Keratinocyte (primary cell): ENCODE results near the gene USP49.

ENCODE experiments used
- EZH2 ChIP-seq: IDR thresholded peaks from one replicate; pipeline ENCODE4 v1.6.1; 2012; ENCODE audit warnings: inconsistent platforms, mild to moderate bottlenecking, low read length, moderate library complexity
- TF ChIP-seq, protein P1 (sequence below), 3 experiments: IDR thresholded peaks in 1 of 3; conservative IDR thresholded peaks in 1 of 3; optimal IDR thresholded peaks in 1 of 3; 2 replicates in 2 of 3; 3 replicates in 1 of 3; pipeline versions ENCODE3 to v1.5.1; 2011; ENCODE audit warnings: low read length in 3 of 3, mild to moderate bottlenecking in 3 of 3, moderate library complexity in 2 of 3, control low read depth in 1 of 3, inconsistent platforms in 1 of 3; ENCODE audit not compliant: insufficient read depth in 2 of 3; ENCODE audit errors: extremely low read depth in 1 of 3

DNA sequence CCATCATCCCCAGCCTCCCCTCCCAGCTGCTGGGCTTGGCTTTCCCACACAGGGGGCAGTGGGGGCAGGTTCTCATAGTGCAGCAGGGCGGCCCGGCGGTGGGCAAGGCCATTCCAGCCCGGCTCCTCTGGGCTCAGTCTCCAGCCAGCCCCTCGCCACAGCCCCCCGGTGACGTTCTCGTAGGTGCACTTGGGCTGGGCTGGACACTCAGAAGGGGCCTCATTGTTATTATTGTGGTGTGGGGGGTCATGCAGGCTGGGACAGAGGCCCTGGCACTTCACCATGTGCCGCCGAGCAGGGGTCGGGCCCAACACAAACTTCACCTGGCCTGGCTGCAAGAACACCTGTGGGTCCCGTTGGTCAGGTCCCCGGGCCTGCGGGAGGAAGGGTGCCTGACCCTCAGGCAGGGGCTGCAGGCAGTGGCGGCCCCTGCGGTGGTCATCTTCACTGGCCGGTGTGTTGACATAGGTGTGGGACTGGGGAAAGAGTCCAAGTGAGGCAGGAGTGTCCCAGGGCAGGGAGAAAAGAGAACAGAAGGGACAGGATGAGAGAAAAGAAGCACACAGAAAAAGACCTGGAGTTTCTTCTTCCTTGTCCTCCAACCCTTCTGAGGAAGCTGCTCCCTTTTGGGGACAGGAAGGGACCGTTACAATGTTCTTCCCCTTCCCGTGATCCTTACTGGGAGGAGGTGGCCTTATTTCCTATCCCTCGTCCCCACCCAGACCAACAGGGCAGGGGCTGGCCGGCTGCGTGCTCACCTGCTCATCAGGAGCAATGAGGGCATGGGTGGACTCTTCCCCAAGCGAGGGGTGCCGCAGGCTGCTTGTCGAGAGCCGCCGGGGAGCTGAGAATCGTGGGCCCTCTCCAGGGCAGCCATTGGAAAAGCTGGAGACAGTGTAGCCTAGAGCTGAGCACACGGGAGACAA lies 123.9 kb downstream of the USP49 start:
- TF ChIP-seq, protein P1, sequence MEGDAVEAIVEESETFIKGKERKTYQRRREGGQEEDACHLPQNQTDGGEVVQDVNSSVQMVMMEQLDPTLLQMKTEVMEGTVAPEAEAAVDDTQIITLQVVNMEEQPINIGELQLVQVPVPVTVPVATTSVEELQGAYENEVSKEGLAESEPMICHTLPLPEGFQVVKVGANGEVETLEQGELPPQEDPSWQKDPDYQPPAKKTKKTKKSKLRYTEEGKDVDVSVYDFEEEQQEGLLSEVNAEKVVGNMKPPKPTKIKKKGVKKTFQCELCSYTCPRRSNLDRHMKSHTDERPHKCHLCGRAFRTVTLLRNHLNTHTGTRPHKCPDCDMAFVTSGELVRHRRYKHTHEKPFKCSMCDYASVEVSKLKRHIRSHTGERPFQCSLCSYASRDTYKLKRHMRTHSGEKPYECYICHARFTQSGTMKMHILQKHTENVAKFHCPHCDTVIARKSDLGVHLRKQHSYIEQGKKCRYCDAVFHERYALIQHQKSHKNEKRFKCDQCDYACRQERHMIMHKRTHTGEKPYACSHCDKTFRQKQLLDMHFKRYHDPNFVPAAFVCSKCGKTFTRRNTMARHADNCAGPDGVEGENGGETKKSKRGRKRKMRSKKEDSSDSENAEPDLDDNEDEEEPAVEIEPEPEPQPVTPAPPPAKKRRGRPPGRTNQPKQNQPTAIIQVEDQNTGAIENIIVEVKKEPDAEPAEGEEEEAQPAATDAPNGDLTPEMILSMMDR (optimal IDR thresholded peaks at IDR 0.05 in 1 of 3, IDR thresholded peaks at IDR 0.05 in 1 of 3, conservative IDR thresholded peaks at IDR 0.05 in 1 of 3; ENCODE audit: extremely low read depth in 1 of 3, insufficient read depth in 2 of 3, low read length in 3 of 3) = no peak
- TF ChIP-seq EZH2 = no peak
